WI38 (cell line): ENCODE data around the gene ZC3H18.

Experiments used
- H3K4me3 ChIP-seq: 2 replicates; pipeline ENCODE4 v1.5.1; 2011; ENCODE audit warnings: low read depth, mild to moderate bottlenecking, control low read depth, low read length
- TF ChIP-seq, protein P1 (sequence below): IDR thresholded peaks from 2 replicates; pipeline ENCODE4 v1.5.1; 2012; ENCODE audit warnings: low read depth, mild to moderate bottlenecking, control low read depth, low read length

Gene ZC3H18

DNA sequence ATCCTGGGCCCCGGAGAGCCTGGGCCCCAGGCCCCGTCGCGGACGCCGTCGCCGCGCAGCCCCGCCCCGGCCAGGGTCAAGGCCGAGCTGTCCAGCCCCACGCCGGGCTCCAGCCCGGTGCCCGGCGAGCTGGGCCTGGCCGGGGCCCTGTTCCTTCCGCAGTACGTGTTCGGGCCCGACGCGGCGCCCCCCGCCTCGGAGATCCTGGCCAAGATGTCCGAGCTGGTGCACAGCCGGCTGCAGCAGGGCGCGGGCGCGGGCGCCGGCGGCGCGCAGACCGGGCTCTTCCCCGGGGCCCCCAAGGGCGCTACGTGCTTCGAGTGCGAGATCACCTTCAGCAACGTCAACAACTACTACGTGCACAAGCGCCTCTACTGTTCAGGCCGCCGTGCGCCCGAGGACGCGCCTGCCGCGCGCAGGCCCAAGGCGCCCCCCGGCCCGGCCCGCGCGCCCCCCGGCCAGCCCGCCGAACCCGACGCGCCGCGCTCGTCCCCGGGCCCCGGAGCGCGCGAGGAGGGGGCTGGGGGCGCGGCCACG is 36.8 kb upstream of the ZC3H18 start:
- 0 out of 2 replicates have a peak overlapping the region, but pooled peaks have one; percentile 30 for H3K4me3 ChIP-seq
- TF ChIP-seq, protein P1, sequence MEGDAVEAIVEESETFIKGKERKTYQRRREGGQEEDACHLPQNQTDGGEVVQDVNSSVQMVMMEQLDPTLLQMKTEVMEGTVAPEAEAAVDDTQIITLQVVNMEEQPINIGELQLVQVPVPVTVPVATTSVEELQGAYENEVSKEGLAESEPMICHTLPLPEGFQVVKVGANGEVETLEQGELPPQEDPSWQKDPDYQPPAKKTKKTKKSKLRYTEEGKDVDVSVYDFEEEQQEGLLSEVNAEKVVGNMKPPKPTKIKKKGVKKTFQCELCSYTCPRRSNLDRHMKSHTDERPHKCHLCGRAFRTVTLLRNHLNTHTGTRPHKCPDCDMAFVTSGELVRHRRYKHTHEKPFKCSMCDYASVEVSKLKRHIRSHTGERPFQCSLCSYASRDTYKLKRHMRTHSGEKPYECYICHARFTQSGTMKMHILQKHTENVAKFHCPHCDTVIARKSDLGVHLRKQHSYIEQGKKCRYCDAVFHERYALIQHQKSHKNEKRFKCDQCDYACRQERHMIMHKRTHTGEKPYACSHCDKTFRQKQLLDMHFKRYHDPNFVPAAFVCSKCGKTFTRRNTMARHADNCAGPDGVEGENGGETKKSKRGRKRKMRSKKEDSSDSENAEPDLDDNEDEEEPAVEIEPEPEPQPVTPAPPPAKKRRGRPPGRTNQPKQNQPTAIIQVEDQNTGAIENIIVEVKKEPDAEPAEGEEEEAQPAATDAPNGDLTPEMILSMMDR, result no peak

GRCh38 chr16:88533932-88534637 is 36.1 kb upstream of the ZC3H18 start:
- TF ChIP-seq, protein P1, result no peak
- H3K4me3 ChIP-seq, result peak overlapping the region; percentile 59

GRCh38 chr16:88534638-88535190 is 35.5 kb upstream of the ZC3H18 start:
- TF ChIP-seq, protein P1, result no peak
- peak overlapping the region; percentile 59 for H3K4me3 ChIP-seq

DNA sequence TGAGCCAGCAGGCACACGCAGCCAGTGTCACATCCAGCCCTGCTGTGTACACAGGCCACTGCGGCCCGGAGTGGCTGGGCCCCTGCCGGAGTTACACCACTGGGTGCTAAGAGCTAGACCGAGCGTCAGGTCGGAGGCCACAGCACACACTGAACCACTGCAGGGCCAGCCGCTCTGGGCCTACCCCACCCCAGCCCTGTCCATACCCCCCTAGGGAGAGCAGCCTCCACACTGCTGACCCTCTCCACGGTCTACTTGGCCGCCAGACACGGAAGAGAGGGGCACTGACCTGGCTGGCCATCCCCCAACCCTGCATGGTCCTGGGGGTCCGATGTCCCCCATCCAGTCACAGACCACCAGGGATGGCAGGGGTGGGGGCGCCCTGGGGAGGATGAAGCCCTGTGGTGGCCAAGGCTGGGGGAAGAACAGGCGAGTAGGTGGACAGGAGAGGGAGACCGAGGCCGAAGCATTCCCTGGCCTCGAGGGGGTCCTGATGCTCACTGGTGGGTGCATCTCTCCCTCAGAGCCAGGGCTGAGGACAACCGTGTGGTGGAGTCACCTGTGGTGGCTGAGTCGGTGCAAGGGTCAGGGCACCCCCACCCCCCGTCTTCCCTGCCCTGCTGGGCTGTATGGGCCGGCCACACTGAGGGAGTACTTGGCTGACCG is 34.9 kb upstream of the ZC3H18 start:
- peak overlapping the region; percentile 46 for H3K4me3 ChIP-seq
- TF ChIP-seq, protein P1, result no peak

- H3K4me3 ChIP-seq, result no peak overlapping the region
- TF ChIP-seq, protein P1, result no peak
Observed at GRCh38 chr16:88535857-88536222, 34.4 kb upstream of the ZC3H18 start.

DNA sequence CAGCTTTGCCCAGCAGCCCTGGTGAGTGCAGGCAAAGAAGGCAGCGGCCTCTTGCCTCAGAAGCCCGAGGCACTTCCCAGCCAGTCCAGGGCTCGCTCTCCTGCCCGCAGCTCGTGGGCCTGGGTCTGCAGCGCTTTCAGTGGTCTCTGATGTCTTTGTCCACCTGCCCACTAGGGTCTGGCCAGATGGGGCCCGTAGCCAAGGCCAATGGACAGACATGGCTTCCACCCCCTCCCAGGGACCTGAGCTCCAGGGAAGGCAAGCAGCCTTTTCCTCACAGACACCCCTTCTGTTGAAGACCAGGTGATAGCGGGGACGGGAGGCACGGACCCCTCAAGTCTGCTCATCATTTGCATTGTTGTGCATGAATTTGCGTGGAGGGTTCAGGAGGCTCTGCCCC is 33.7 kb upstream of the ZC3H18 start:
- TF ChIP-seq, protein P1, result no peak
- no peak overlapping the region for H3K4me3 ChIP-seq
